Hepatocyte (in vitro differentiated cells): ENCODE data around the gene MLLT6. TPM values are rescaled to one million over a fixed set of nuclear protein-coding genes. Genes with fewer than 3 reads are reported as not detected.

Experiments
- DNase-seq: peaks from one replicate; pipeline ENCODE4 v3.0.0-alpha.2; 2016; ENCODE audit warnings: low spot score
- H2AFZ ChIP-seq: fragments of 200-600 bp; sonication (generic); 2 replicates; pipeline ENCODE4 v1.6.0; 2016; ENCODE audit warnings: antibody characterized with exemption, mild to moderate bottlenecking
- H3K27ac ChIP-seq: fragments of 200-600 bp; sonication (generic); 2 replicates; pipeline ENCODE4 v1.5.1; 2016; ENCODE audit warnings: mild to moderate bottlenecking
- H3K27me3 ChIP-seq: fragments of 200-600 bp; sonication (generic); 2 replicates; pipeline ENCODE4 v1.6.1; 2016
- H3K36me3 ChIP-seq: fragments of 200-600 bp; sonication (generic); replicated peaks from 2 replicates; pipeline ENCODE4 v1.5.1; 2016; ENCODE audit warnings: low read depth; ENCODE audit not compliant: insufficient read depth
- H3K4me1 ChIP-seq: fragments of 200-600 bp; sonication (generic); 2 replicates; pipeline ENCODE4 v1.5.1; 2016; ENCODE audit warnings: mild to moderate bottlenecking, moderate library complexity; ENCODE audit not compliant: insufficient read depth
- H3K4me2 ChIP-seq: fragments of 200-600 bp; sonication (generic); 2 replicates; pipeline ENCODE4 v1.6.0; 2016
- H3K4me3 ChIP-seq: fragments of 200-600 bp; sonication (generic); 2 replicates; pipeline ENCODE4 v1.5.1; 2016; ENCODE audit warnings: mild to moderate bottlenecking
- H3K79me2 ChIP-seq: fragments of 200-600 bp; sonication (generic); 2 replicates; pipeline ENCODE4 v1.6.0; 2017; ENCODE audit warnings: mild to moderate bottlenecking
- H3K9me2 ChIP-seq: fragments of 200-600 bp; sonication (generic); replicated peaks from 2 replicates; pipeline ENCODE4 v1.6.0; 2017; ENCODE audit warnings: mild to moderate bottlenecking; ENCODE audit not compliant: insufficient read depth
- H3K9me3 ChIP-seq: fragments of 200-600 bp; sonication (generic); 2 replicates; pipeline ENCODE4 v1.5.1; 2016; ENCODE audit warnings: low read depth, mild to moderate bottlenecking
- H4K20me1 ChIP-seq: fragments of 200-600 bp; sonication (generic); 2 replicates; pipeline ENCODE4 v1.6.0; 2016; ENCODE audit warnings: mild to moderate bottlenecking; ENCODE audit not compliant: insufficient read depth, poor library complexity, severe bottlenecking
- CTCF ChIP-seq: fragments of 200-600 bp; sonication (generic); IDR thresholded peaks from 2 replicates; pipeline ENCODE4 v1.5.1; 2016; ENCODE audit warnings: antibody characterized with exemption, mild to moderate bottlenecking; ENCODE audit not compliant: poor library complexity
- EZH2 ChIP-seq: fragments of 200-600 bp; sonication (generic); IDR thresholded peaks from 2 replicates; pipeline ENCODE4 v1.6.1; 2016; ENCODE audit warnings: antibody characterized with exemption, mild to moderate bottlenecking, borderline replicate concordance
- EZH2phosphoT487 ChIP-seq: fragments of 200-600 bp; sonication (generic); IDR thresholded peaks from one replicate; pipeline ENCODE4 v1.6.1; 2018; ENCODE audit warnings: antibody characterized with exemption, mild to moderate bottlenecking, low read depth, moderate library complexity; ENCODE audit not compliant: unreplicated experiment, severe bottlenecking
- WGBS: methylation state at CpG from one replicate; pipeline ENCODE4 v1.1.6; 2016; ENCODE audit warnings: low lambda C conversion rate; ENCODE audit errors: missing lambda C conversion rate; 5-methylcytosine and 5-hydroxymethylcytosine counted together
- polyA plus RNA-seq: library from polyadenylated mRNA; unstranded; fragments of >200 nt; fragmentation: Nextera tagmentation; extraction: Ambion mirVana; gene quantifications from 2 replicates; pipeline ENCODE4 v1.2.1, GENCODE V29; 2016
- total RNA-seq: library from RNA; depleted of rRNA; stranded (reverse); fragments of >200 nt; gene quantifications from 2 replicates; pipeline ENCODE4 v1.2.3, GENCODE V29; 2014

MLLT6 gene
- total and polyA plus RNA-seq, 2 experiments from 2014 or later, result 10.6 to 27.5 TPM

GRCh38 chr17:38705523-38705802 lies 390 bp downstream of the MLLT6 start:
- peak overlapping the region; percentile 76 for H3K4me3 ChIP-seq
- no peaks in the 10 kb centered on the region for H3K9me3 ChIP-seq
- H3K4me2 ChIP-seq, result peak overlapping the region; percentile 96
- peaks cover 24% of the 10 kb centered on the region for H3K4me1 ChIP-seq
- WGBS, result no CpG with 5 or more reads among the region's 32 CpGs
- H3K36me3 ChIP-seq, result no peaks in the 10 kb centered on the region
- DNase-seq, result peak; percentile 49
- no peaks in the 10 kb centered on the region for H3K9me2 ChIP-seq
- peaks cover 21% of the 10 kb centered on the region for H4K20me1 ChIP-seq
- H3K79me2 ChIP-seq, result peaks cover 39% of the 10 kb centered on the region
- no peaks in the 10 kb centered on the region for H3K27me3 ChIP-seq
- peak overlapping the region; percentile 73 for H3K27ac ChIP-seq
- H2AFZ ChIP-seq, result peak overlapping the region; percentile 60
- TF ChIP-seq EZH2phosphoT487 (no peak), EZH2 (no peak), CTCF (no peak)

GRCh38 chr17:38705803-38706504 lies 881 bp downstream of the MLLT6 start:
- Histone ChIP-seq H4K20me1 (peaks cover 21% of the 10 kb centered on the region), H3K27me3 (no peaks in the 10 kb centered on the region), H3K4me1 (peaks cover 21% of the 10 kb centered on the region), H3K9me3 (no peaks in the 10 kb centered on the region), H3K4me2 (peak overlapping the region; percentile 96), H3K27ac (peak overlapping the region; percentile 73), H3K79me2 (peaks cover 39% of the 10 kb centered on the region), H3K9me2 (no peaks in the 10 kb centered on the region), H3K36me3 (no peaks in the 10 kb centered on the region), H3K4me3 (peak overlapping the region; percentile 76), H2AFZ (peak overlapping the region; percentile 57)
- 2% methylated on average over 27 of the region's 38 CpGs for WGBS
- TF ChIP-seq CTCF (no peak), EZH2 (no peak), EZH2phosphoT487 (no peak)
- peak; percentile 50 for DNase-seq

GRCh38 chr17:38706505-38707216 lies 1.6 kb downstream of the MLLT6 start:
- Histone ChIP-seq H3K4me2 (peak overlapping the region; percentile 96), H3K9me3 (no peaks in the 10 kb centered on the region), H3K4me1 (peaks cover 15% of the 10 kb centered on the region), H4K20me1 (peaks cover 21% of the 10 kb centered on the region), H3K79me2 (peaks cover 39% of the 10 kb centered on the region), H3K27ac (peak overlapping the region; percentile 73), H3K9me2 (no peaks in the 10 kb centered on the region), H3K27me3 (no peaks in the 10 kb centered on the region), H3K36me3 (no peaks in the 10 kb centered on the region), H2AFZ (no peak overlapping the region), H3K4me3 (peak overlapping the region; percentile 76)
- DNase-seq, result peak; percentile 31
- TF ChIP-seq EZH2 (no peak), CTCF (no peak), EZH2phosphoT487 (no peak)
- 18% methylated on average over 20 of the region's 20 CpGs for WGBS
